PC-9 (cell line): Measurements from ENCODE around the gene GPD1.

ENCODE experiments used
- CTCF ChIP-seq: fragments of 200-600 bp; sonication (generic); conservative IDR thresholded peaks from 2 replicates; pipeline ENCODE4 v1.6.1; 2017; ENCODE audit warnings: mixed run types, antibody characterized with exemption, mild to moderate bottlenecking, moderate library complexity
- EZH2 ChIP-seq: fragments of 200-600 bp; sonication (generic); IDR thresholded peaks from 2 replicates; pipeline ENCODE4 v1.8.0; 2017; ENCODE audit warnings: antibody characterized with exemption, low read depth

GRCh38 chr12:50079771-50080170 lies 24.0 kb upstream of the GPD1 start:
- no peak for TF ChIP-seq CTCF
- no peak for TF ChIP-seq EZH2
